ENCODE results near the gene PRSS50. TPM values are rescaled to one million over a fixed set of nuclear protein-coding genes. Genes with fewer than 3 reads are reported as not detected.

PRSS50 gene
- total and polyA plus RNA-seq, 2 donors (not counting 3 experiments of a cell fraction or from before 2014, with no cell fraction given) = not detected

DNA sequence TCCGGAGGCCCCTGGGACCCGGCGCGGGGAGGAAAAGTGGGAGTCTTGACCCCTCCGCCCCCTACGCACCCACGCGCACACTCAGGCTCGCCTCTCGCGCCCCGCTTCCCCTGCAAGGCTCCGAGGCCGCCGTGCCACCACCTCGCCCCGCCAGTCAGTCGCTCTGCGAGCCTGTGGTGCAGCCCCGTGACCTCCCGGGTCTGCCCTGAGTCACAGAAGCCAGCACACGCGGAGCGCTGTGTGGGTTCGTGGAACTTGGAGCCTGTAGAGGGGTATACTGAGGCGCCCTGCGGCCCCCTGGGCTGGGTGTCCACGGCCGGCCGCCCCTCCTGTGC is 23.8 kb downstream of the PRSS50 start:
- DNase-seq (ENCODE audit: low read depth, low spot score) = peak; percentile 16
- ChIA-PET CTCF (interaction anchor here (1.3 to 2.0 kb wide), 4 partner anchors 14 to 216 kb away, joined by 4 to 22 read pairs (median 8); no protein-coding TSS in a partner anchor), POLR2A (no interaction called here)
- no peak for TF ChIP-seq EZH2 (IDR thresholded peaks at IDR 0.05; ENCODE audit: borderline replicate concordance, low read depth, low read length, severe bottlenecking)
- no peak for TF ChIP-seq FOS (IDR thresholded peaks at IDR 0.05; ENCODE audit: borderline replicate concordance, insufficient read depth, low read length)
- TF ChIP-seq, protein P1, sequence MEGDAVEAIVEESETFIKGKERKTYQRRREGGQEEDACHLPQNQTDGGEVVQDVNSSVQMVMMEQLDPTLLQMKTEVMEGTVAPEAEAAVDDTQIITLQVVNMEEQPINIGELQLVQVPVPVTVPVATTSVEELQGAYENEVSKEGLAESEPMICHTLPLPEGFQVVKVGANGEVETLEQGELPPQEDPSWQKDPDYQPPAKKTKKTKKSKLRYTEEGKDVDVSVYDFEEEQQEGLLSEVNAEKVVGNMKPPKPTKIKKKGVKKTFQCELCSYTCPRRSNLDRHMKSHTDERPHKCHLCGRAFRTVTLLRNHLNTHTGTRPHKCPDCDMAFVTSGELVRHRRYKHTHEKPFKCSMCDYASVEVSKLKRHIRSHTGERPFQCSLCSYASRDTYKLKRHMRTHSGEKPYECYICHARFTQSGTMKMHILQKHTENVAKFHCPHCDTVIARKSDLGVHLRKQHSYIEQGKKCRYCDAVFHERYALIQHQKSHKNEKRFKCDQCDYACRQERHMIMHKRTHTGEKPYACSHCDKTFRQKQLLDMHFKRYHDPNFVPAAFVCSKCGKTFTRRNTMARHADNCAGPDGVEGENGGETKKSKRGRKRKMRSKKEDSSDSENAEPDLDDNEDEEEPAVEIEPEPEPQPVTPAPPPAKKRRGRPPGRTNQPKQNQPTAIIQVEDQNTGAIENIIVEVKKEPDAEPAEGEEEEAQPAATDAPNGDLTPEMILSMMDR (IDR thresholded peaks at IDR 0.05; ENCODE audit: extremely low read depth in 1 of 2, insufficient read depth in 1 of 2, low read depth in 1 of 2, low read length in 2 of 2) = no peak
- TF ChIP-seq GATA2 (IDR thresholded peaks at IDR 0.05; ENCODE audit: insufficient read depth, insufficient read length, low read depth, low read length) = no peak
- TF ChIP-seq JUN (IDR thresholded peaks at IDR 0.05; ENCODE audit: borderline replicate concordance, insufficient read depth, insufficient read length, low read depth) = no peak
- no peak for TF ChIP-seq POLR2AphosphoS5 (IDR thresholded peaks at IDR 0.05; ENCODE audit: insufficient read depth, low read depth, low read length)
- no peak for TF ChIP-seq MYC (IDR thresholded peaks at IDR 0.05; ENCODE audit: low read depth, low read length)
- TF ChIP-seq, protein P2, sequence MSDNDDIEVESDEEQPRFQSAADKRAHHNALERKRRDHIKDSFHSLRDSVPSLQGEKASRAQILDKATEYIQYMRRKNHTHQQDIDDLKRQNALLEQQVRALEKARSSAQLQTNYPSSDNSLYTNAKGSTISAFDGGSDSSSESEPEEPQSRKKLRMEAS (IDR thresholded peaks at IDR 0.05; ENCODE audit: insufficient read depth, insufficient read length) = no peak
- no peak for TF ChIP-seq POLR2A (IDR thresholded peaks at IDR 0.05; ENCODE audit: low read depth, low read length)
- Histone ChIP-seq H4K20me1 (replicated peaks; ENCODE audit: control insufficient read depth, extremely low read depth, insufficient read depth, low read length) (no peaks in the 10 kb centered on the region), H3K9me1 (replicated peaks; ENCODE audit: control insufficient read depth, extremely low read depth, insufficient read depth, low read length) (no peaks in the 10 kb centered on the region), H3K4me2 (ENCODE audit: insufficient read depth, low read length) (peak overlapping the region; percentile 37), H3K9ac (replicated peaks; ENCODE audit: extremely low read depth, insufficient read depth, low read length) (peak overlapping the region; percentile 28), H3K79me2 (ENCODE audit: control insufficient read depth, insufficient read depth, low read length) (no peaks in the 10 kb centered on the region), H3K27me3 (ENCODE audit: control insufficient read depth in 2 of 2, insufficient read depth in 2 of 2, low read length in 2 of 2) (no peaks in the 10 kb centered on the region), H3K27ac (ENCODE audit: insufficient read depth, low read depth, low read length) (peak overlapping the region; percentile 10), H2AFZ (ENCODE audit: low read depth, low read length) (peak overlapping the region; percentile 78), H3K4me1 (ENCODE audit: control insufficient read depth, extremely low read depth, insufficient read depth, low read length) (peaks cover 22% of the 10 kb centered on the region), H3K4me3 (replicated peaks in 1 of 3; ENCODE audit: insufficient read depth in 1 of 3, low read depth in 1 of 3, low read length in 3 of 3) (peak overlapping the region in 1 of 3 experiments; percentile 48), H3K9me3 (replicated peaks; ENCODE audit: control insufficient read depth, insufficient read depth, low read length) (no peaks in the 10 kb centered on the region), H3K36me3 (ENCODE audit: control insufficient read depth in 2 of 2, extremely low read depth in 1 of 2, insufficient read depth in 2 of 2, low read length in 2 of 2) (no peaks in the 10 kb centered on the region)
- dilution Hi-C loops (cut with MboI; ENCODE audit: extremely low pct_ligation_motif_present, low sequenced_read_pairs) (no loop called here), intact Hi-C loops (cut with micrococcal nuclease) (loop anchor here (2.0 kb wide), 1 partner anchor 63 kb away; no protein-coding TSS in a partner anchor)
- BruUV-seq (replicated peaks) = no TSS peak
- no peak for FAIRE-seq

Data from endothelial cell of umbilical vein (primary cell).